ENCODE measurements around the gene CLEC16A.

CLEC16A gene

GRCh38 chr16:11168386-11169051 is 224.2 kb downstream of the CLEC16A start:
- no peak for DNase-seq (ENCODE audit: low read depth)
- no peak for TF ChIP-seq CTCF (IDR thresholded peaks at IDR 0.05; ENCODE audit: low read depth, low read length, missing control alignments)
- no peak overlapping the region for H3K4me3 ChIP-seq (ENCODE audit: low read depth, low read length)

- no peak for TF ChIP-seq CTCF (IDR thresholded peaks at IDR 0.05; ENCODE audit: low read depth, low read length, missing control alignments)
- DNase-seq (ENCODE audit: low read depth) = no peak
- H3K4me3 ChIP-seq (ENCODE audit: low read depth, low read length) = no peak overlapping the region
These were observed 225.3 kb downstream of the CLEC16A start for GRCh38 chr16:11169641-11170040.

- no peak for DNase-seq (ENCODE audit: low read depth)
- no peak for TF ChIP-seq CTCF (IDR thresholded peaks at IDR 0.05; ENCODE audit: low read depth, low read length, missing control alignments)
- no peak overlapping the region for H3K4me3 ChIP-seq (ENCODE audit: low read depth, low read length)
These were observed 225.8 kb downstream of the CLEC16A start for GRCh38 chr16:11170201-11170600.

GRCh38 chr16:11170696-11171447 is 226.5 kb downstream of the CLEC16A start:
- DNase-seq (ENCODE audit: low read depth) = no peak
- no peak overlapping the region for H3K4me3 ChIP-seq (ENCODE audit: low read depth, low read length)
- no peak for TF ChIP-seq CTCF (IDR thresholded peaks at IDR 0.05; ENCODE audit: low read depth, low read length, missing control alignments)

- no peak overlapping the region for H3K4me3 ChIP-seq (ENCODE audit: low read depth, low read length)
- no peak for TF ChIP-seq CTCF (IDR thresholded peaks at IDR 0.05; ENCODE audit: low read depth, low read length, missing control alignments)
- DNase-seq (ENCODE audit: low read depth) = no peak
These were observed 227.0 kb downstream of the CLEC16A start for GRCh38 chr16:11171448-11171709.

- no peak for TF ChIP-seq CTCF (IDR thresholded peaks at IDR 0.05; ENCODE audit: low read depth, low read length, missing control alignments)
- H3K4me3 ChIP-seq (ENCODE audit: low read depth, low read length) = no peak overlapping the region
- no peak for DNase-seq (ENCODE audit: low read depth)
These were observed 227.5 kb downstream of the CLEC16A start for GRCh38 chr16:11171757-11172299.
